Measurements from ENCODE around the gene SLC35D1.

The SLC35D1 gene

DNA sequence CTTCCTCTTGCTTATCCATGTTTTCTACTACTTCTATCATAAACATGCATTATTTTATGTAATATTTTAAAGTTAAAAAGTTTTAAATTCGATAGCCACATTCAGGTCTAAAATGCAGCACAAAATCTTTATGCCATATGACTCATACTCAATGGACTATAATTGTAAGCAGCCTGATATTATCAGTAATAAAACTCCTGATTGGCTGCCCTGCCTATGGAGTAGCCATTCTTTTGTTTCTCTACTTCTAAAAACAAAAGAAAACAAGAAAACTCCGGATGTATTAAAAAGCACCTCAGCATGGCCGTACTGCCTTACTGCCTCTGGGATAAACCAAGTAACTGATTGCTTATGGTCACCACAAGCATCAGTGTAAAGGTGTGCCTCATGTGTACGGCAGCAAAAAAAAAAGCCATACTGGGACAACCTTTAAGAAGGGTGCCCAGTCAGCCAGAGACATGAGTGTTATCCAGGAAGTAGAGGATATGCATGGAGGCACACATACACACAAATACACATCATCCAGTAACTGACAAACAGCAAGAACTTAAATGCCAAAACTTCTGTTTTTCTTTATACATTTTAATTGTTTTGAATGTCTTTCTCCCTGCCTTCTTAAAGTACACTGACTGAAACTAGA is 9.2 kb downstream of the SLC35D1 start:
- no peak for DNase-seq (ENCODE audit: low read depth in 2 of 2)

DNA sequence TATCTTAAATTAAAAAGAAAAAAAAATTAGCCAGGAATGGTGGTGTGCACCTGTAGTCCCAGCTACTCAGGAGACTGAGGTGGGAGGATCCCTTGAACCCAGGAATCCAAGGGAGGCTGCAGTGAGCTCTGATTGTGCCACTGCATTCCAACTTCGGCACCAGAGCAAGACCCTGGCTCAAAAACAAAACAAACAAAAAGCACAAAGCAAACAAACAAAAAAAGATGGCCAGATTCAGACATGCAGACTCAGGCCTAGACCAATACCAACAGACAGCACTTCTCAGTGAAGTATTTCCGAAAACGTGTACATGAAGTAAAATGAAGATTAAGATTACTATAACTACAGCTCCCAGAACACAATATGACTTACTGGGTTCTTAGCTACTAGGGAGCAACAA is 10.6 kb downstream of the SLC35D1 start:
- no peak for DNase-seq (ENCODE audit: low read depth in 2 of 2)

DNA sequence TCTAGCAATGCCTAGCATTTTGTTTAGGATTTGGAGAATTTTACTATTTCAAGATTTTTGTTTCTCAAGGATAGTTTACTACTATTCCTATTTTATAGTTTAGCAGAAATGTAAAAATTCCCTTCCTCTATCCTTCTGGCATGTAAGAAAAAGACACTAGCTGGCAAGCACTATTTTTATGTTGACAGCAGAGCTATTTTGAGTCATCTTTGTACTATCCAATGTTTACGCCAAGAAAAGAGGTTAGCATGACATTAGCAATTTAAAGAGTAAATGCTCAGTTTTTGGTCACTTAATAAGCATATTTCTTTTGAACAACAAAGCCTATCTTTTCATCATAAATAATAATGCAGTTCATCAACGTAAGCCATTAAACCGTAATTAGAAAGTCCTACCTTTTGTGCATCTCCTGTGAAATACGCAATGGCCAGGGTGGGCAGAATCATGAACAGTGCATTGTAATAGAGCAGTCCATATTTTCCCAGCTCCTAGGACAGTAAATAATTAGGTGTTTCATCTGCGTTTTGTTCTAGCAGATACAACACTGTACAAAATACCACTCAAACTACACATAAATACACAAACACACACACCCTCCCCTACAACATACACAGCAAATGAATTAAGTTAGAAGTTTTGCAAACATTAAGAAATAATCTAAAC is 12.0 kb downstream of the SLC35D1 start:
- no peak for DNase-seq (ENCODE audit: low read depth in 2 of 2)

DNA sequence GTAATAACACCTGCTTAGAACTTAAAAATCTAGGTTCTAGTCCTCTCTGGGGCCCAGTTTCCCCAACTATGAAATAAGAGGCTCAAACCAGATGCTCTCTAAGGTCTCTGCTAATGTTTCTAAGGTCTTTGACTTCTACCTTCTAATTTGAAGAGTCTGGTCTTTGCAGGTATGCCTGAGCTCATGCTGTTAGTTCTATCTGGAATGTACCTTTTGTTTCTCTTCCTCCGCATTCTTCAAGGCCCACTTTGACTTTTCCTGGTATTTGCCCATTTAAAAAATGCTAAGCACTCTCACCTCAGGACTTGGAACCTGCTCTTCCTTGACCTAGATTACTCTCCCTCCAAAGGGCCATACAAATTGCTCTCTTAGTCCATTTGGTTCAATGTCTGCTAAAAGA is 13.5 kb downstream of the SLC35D1 start:
- no peak for DNase-seq (ENCODE audit: low read depth in 2 of 2)

DNA sequence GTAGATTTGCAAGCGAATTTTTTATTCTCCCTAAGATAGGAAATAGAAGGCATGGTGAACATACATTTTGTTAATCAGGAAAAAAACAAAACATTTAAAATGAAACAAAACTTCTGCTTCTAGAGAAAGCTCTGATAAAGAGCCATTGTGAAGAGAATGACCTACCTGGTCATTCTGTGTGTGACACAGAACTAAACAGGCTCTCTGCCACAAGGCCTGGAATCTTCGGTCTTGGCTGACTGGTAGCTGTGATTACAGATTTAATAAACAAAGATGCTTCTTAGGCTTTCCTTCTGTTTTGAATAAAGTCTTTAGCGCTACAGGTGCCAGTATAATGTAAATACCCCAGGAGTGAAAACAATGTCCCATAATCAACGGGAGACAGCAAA is 22.1 kb downstream of the SLC35D1 start:
- DNase-seq (ENCODE audit: low read depth in 2 of 2): no peak

DNA sequence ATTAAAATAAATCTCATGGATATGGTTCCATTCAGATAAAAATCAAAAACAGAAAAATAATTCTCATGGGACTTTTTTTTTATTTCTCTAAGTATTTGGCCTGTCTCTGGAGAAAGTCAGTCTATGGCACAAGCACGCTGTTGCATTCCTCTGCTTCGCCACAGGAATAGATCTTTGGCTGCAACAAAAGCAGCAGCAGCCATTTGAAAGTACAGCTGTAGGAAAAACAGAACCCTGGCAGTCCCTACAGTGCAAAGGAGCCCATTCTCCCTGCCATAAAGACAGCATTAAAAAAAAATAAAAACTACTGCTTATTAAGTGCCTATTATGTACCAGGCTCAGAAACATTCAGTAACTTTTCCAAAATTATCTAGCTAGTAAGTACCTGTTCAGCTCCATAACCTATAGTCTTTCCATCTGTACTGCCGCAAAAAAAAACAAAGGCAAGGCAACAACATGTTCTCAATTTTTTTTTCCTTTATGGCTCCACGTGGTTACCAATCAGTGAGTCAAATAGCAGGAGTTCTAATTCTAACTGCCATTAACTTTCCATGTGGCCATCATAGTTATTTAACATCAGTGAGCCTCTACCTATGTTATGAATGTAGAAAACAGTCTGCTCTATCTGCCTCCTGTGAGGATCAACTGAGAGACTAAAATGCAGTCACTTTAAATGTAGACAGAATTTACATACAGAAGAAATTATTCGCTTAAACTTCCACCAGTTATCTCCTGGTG is 22.7 kb downstream of the SLC35D1 start:
- DNase-seq (ENCODE audit: low read depth in 2 of 2): no peak

DNA sequence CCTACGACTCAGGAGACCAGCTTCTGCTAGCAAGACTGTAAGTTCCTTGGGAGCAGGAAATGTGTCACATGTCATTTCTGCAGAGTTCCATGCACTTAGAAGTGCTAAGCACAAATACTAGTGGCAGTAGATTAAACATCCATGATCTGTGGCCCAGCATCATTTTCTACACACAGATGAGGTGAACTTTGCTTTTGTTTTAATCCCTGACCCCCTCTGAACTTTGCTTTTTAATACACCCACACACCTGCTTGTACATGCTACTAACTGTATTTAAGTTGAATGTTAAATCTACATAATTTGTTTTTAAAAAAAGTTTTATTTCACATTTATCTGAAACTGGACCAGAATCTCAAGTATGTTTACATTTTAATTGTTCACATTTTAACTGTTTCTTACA is 24.5 kb downstream of the SLC35D1 start:
- DNase-seq (ENCODE audit: low read depth in 2 of 2): no peak

DNA sequence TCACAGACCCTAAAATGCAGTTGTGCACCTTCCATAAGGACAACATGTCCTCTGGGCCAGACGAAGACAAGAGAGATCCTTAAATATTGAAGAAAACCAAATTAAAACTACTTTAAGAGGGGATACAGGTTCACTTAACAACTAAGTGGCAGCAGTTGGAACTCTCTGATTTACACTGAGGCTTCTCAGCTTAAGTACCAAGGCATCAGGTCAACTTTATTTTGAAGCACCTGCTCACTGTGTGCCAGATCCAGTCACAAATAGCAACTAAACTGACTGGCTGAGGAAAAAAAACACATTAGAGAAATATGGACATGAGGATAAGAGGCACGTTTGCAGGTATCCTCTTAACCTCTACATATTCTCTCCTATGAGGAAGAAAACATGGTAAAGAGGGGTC is 33.2 kb downstream of the SLC35D1 start:
- no peak for DNase-seq (ENCODE audit: low read depth in 2 of 2)

DNA sequence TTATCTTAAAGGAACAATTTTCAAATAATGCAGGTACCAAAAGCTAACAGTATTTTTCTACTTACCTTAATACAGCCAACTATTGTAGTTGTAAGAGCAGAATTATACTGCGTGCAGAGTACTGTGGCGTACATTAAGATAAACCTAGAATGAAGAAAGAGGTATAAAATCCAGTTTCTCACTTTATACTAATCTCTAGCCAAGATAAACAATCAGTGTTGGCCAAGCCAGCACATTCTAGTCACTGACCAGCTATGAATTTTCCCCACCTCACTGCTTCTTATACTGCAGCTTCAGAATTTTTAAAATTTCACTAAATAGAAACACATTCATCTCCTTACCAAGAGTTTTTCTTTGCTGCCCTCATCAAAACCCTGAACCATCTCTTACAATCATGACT is 33.6 kb downstream of the SLC35D1 start:
- no peak for DNase-seq (ENCODE audit: low read depth in 2 of 2)

DNA sequence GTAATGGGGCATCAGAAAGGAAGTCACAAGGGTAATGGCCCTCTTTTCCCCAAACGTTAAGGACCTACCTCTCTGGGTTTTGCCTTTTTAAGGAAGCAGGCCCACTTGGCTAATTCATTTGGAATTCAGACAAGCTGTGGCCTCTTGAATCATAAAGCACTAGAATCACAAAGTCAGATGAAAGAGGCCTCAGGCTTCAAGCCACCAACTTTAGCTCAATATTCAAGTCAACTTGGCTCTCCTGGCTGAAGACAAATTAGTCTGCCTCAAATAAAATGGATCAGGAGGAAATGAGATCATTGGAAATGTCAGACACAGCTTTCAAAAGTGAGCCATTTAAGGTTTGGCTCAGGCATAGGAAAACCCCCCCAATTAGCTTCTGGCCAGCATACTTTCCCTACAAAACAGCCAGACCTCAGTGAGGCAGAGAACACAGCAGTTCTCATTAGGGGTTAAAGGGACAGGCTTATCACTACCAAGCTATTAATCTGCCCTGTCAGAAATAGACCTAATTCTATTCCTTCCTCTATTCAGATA is 34.3 kb downstream of the SLC35D1 start:
- DNase-seq (ENCODE audit: low read depth in 2 of 2): peak; percentile 48

DNA sequence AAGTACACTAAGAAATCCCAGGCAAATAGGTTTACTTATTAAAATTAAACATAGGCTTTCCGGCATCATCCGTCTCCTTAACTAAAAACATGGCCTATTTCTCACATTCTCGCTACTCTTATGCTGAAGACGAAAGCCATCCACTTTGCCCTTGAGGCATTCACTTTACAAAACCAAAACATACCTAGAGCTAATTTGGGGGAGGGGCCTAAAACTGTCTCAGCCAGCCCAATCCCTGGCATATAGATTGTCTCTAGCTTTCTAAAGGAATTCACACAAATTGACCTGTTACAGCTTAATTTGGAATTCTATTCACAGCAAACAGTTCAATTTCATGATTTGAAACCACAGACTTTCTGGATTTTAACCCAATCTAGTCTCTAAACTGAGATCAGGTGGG is 34.8 kb downstream of the SLC35D1 start:
- no peak for DNase-seq (ENCODE audit: low read depth in 2 of 2)

DNA sequence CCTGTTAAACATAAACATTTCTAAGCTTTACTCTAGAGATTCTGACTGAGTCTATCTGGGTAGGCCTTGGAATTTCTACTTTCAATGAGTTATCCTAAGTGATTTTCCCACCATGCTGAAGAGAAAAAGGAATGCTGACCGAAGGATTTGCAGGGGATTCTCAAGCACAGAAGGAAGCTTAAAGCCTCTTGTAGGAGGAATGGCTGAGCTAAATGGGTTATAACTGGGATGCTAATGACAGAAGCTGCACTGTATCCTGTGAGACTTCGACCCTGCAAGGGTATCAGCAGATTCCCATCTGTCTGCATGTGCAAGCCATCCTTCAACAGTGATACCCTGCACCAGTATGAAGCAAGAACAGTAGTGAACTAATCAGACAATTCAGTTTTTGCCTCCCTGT is 35.4 kb downstream of the SLC35D1 start:
- no peak for DNase-seq (ENCODE audit: low read depth in 2 of 2)

DNA sequence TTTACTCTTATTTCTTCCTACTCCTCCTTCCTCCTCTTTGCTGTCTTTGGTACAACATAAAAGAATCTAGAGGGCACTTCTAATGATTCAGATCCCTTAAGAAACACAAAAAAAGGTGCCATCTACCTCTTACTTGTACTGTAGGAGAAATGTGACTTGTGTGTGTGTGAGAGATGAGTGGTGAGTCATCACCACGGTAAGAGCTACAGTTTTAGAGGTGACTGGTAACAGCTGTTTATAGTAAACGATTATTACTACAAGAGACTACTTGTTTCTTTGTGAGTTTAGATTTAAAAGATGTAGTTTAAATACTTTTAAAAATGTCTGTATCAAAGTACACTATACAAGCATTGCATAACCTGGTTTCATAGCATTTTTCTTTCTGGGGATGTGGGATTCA is 40.4 kb downstream of the SLC35D1 start:
- no peak for DNase-seq (ENCODE audit: low read depth in 2 of 2)

DNA sequence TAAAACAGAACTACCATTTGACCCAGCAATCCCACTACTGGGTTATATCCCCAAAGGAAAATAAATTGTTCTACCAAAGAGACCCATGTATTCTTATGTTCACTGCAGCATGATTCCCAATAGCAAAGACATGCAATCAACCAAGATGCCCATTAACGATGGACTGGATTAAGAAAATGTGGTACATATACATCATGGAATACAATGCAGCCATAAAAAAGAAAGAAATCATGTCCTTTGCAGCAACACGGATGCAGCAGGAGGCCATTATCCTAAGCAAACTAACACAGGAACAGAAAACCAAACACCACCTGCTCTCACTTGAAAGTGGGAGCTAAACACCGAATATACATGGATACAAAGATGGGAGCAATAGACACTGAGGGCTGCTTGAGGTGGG is 44.2 kb downstream of the SLC35D1 start:
- DNase-seq (ENCODE audit: low read depth in 2 of 2): no peak

DNA sequence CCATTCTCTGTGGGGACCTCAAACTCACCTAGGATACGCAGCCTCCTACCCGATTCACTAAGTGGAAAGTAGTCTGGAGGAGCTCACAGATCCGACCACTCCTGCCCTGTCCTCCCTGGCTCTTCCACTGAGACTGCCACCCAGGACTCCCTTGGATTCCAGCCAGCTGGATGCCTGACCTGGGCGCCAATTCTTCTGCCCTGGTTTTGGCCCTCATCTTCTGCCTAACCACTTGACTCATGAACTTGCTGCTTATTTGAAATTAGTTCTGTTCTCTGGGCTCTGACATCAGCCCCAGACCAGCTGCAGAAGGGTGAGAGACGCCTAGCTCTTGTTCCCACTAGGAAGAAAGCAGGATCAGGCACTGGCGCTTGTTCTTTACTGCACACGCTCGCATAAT is 48.9 kb downstream of the SLC35D1 start:
- DNase-seq (ENCODE audit: low read depth in 2 of 2): no peak

DNA sequence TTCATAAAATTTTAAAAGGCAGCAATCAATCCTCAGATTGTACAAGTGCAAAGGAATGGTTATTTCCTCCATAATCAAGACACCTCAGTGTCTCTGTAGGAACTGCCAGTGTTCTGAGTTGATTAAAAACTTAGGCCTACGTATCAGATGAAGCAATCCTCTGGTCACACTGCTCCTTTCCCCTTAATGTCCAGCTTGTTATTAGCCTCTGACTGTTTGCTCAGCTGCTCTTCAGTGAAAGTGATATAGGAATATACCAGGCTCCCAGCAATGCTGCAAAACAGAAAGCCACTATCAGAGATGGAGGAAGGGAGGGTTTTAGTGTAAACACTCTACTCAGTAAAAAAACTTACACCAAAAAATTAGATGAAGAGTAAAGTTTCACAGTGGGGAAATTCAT is 49.8 kb downstream of the SLC35D1 start:
- no peak for DNase-seq (ENCODE audit: low read depth in 2 of 2)

DNA sequence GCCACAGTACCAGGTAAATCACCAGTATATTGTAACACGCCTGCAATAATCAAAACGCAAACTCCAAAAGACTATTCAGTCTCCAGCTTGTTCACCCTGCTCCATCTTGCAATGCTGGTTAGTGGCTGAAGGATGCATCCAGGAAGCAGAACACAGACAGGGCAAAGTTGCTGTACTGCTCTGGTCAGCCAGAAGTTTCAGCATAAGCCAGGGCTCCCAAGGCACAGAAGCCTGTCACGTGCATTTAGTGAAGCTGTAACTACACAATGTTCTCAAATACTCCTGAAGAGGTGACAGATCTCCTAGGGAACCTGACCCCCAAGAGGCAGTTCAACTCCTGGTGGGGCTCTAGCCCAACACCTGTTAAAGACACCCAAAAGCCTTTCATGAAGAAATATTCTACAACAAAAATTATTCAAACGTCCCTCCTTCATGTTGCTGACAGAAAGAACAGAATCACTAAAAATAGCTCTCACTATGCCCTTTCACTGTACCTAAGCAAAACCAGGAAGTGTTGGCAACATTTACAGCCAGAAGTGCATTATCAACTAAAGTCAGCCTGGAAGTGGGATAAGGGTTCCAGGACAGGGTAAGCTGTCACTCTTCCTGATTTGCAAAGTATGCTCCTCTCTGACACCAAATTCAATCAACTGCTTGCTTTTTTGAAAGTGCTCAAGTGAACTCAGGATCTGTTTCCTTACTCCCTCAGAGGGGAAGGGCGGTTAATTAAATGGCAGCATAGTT is 52.1 kb downstream of the SLC35D1 start:
- DNase-seq (ENCODE audit: low read depth in 2 of 2): no peak

DNA sequence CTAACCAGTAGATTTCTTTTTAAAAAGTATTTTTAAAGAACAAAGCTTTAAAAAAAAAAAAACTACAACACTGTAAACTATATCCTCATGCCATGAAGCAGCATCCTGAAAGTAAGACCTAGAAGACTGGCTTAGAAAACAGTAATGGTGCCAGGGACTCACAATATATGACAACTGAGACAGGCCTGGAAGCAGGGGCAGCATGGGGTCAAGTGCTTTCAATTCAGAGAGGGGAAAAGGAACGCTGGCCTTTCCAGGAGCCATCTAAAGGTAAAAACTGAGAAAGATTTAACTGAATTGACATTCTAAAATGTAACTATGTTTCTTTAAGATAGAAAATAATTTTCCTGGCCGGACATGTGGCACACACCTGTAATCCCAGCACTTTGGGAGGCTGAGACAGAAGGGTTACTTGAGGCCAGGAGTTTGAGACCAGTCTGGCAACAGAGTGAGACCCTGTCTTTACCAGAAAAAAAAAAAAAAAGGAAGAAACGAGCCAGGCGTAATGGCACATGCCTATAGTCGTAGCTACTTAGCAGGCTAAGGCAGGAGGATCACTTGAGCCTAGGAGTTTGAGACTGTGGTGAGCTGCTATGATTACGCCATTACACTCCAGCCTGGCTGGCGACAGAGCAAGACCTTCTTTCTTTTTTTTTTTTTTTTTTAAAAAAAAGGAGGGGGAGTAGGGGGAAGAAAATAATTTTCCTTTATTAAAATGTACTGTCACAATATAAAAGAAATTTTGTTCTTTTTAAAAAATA is 54.1 kb downstream of the SLC35D1 start:
- no peak for DNase-seq (ENCODE audit: low read depth in 2 of 2)

DNA sequence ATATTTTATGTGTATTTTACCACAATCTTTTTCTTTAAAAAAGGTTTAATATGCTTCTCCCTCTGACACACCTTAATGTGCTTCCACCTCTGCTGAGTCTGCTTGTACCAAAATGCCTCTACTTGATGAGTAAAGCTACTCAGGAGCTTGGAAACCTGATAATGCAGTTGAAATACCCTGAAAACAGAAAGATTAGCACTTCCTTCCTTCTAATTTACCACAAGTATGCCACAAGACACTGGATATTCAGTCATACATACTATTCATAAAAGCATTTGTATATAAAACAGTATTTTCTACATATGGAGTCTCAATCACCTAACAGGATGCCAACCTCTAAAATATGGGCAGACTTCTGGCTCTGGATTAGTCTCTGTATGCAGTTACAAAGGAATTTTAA is 55.0 kb downstream of the SLC35D1 start:
- no peak for DNase-seq (ENCODE audit: low read depth in 2 of 2)

DNA sequence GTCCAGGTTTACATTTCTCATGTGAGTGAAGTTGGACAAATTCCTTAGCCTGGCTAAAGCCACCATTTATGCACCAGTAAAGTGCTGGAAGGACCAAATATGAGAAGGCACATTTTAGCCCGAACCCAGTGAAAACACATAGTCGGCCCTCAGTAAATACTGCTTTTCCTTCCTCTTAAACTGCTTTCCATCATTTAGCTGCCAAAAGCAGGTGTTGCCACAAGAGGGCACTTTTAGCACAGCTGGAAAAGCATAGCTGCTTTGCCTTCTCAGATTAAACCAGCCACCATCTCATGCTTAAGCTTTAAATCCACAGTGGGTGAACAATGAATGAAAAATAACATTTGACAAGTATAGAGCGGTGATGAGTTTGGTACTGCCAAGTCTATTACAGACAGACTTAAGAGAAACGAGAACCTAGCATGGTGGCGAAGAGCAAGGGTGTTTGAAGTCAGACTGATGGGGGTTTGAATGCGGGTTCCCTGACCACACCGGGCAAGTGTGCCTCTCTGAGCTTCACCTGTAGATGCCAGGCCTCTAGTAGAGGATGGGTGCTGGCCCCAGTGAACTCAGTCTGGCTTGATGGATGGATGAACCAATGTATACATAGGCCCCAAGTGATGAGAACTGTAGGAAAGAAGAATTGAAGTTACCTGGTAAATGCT is 57.8 kb downstream of the SLC35D1 start:
- peak; percentile 35 to 38 for DNase-seq (ENCODE audit: low read depth in 2 of 2)

DNA sequence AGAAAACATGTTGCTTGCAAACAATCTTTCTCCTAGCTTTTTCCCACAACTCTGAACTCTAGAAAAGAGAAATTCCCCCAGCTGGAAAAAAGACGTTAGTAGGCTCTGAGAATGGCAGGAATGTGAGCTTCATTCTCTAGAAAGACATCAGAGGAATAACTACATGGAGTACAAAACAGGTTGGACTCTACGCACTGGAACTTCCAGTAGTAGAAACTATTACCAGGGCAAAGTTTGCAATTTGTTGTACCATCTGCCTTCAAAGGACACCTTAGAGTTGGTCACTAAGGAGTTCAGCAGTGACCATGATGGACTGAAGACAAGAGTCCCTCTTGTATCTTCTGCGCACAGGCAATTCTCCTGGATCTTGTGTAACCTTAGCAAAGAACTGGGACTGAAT is 60.9 kb downstream of the SLC35D1 start:
- DNase-seq (ENCODE audit: low read depth in 2 of 2): no peak

All from fibroblast of skin of left biceps (primary cell).